NCI-H2196 treated with DMSO at 0.1 percent for 48 hours (cell line): ENCODE measurements around the gene ZBTB46.

ENCODE experiments used
- DNase-seq: peaks from one replicate; lab custom pipeline; 2025; ENCODE audit not compliant: unreplicated experiment; lab: John Stamatoyannopoulos, UW

The ZBTB46 gene

DNA sequence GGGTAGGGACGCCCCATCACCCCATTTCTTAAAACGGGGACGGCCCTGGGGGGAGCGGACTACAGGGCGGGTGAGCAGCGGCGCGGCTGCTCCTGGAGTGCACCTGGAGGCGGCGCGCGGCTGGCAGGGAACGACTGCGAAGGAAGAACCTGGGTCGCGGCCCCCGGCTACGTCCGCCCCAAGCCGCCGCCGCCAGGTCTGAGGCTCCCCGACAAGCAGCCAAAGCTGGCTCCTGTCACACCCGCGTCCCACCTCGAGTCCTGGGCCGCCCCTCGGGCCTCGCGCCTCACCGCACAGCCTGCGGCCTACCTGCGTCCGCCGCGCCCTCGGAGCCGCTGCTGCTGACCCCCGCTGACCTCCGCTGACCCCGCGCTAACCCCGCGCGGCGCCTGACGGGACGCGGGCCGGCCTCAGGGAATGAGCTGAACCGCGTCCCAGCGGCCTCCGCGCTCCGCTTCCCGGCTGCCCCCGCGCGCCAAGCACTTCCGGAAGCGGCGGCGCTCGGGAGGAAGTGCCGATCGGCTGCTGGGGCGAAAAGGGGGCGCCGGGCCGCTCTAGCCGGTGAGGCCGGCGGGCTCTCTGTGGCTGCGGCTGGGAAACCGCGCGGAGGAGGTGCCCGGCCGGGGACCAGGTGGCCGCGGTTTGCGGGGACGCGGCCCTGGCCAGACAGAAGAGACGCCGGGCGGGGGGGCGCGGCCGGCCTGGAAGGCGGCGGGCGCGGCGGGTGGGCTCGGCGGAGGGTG is 123.3 kb downstream of the ZBTB46 start, which contains the start of the genes ARFRP1 and ZGPAT:
ARFRP1 (minus strand) TSS at position 419 of the 743 bp plus-strand sequence. CDS start 885 bp downstream, outside the sequence.
ZGPAT (plus strand) TSS at position 482 of the 743 bp plus-strand sequence. CDS start 542 bp downstream, outside the sequence.
- DNase-seq: peak; percentile 84

DNA sequence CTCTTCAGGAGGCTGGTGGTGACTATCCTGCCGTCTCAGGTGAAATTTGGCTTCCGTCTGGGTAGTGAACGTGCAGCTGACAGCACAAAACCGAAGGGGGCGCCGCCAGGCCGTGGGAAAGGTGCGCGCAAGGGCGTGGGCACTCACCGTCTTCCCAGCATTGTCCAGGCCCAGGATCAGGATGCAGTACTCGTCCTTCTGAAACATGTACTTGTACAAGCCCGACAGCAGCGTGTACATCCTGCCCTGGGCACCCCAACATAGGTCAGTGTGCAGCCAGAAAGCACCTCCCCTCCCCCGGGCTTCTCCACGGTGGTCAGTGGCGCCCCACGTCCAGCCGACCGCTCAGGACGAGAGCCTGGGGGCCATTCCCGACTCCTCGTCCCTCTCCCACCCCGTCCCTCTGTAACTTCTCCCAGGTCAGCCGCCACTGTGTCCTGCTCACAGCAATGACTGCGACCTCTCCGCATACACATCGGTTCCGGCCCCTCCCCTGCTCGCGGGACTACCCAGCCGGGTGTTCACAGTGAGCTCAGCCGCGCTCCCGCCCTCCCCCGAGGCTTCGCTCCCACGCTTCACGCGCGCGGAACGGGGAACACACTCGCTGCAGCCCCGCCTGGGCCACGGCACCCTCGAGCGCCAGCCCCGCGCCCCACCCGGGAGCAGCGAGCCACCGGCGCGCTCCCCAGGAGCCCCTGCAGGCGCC is 124.1 kb downstream of the ZBTB46 start:
- DNase-seq: peak; percentile 36

DNA sequence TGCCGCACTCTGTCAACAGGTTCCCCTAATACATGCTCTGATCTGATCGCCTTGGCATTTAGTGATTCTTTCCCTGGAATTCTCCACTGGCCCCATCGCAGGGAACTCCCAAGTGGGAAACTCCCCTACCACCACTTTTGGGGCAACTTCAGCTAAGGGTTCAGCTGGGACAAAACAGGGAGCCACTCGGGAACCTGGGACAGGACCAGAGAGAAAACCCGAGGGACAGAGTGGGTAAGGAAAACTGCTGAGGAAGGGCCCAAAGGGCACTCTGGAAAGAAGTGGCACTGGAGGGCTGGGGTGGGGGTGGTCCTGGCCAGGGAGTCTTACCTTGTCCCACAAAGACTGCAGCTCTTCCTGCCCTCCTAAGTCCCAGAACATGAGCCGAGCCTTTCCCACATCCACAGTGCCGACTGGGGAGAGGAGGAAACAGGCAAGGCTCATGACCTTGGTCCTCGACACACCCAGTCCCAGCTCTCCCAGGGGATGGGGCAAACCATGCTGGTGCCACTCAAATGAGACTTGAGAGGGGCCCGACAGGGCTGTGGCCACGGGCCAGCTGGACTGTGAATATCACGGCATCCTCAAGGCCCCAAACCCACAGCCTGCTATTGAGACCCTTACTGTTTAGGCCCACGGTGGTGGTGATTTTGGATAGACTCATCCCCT is 124.9 kb downstream of the ZBTB46 start:
- no peak for DNase-seq

DNA sequence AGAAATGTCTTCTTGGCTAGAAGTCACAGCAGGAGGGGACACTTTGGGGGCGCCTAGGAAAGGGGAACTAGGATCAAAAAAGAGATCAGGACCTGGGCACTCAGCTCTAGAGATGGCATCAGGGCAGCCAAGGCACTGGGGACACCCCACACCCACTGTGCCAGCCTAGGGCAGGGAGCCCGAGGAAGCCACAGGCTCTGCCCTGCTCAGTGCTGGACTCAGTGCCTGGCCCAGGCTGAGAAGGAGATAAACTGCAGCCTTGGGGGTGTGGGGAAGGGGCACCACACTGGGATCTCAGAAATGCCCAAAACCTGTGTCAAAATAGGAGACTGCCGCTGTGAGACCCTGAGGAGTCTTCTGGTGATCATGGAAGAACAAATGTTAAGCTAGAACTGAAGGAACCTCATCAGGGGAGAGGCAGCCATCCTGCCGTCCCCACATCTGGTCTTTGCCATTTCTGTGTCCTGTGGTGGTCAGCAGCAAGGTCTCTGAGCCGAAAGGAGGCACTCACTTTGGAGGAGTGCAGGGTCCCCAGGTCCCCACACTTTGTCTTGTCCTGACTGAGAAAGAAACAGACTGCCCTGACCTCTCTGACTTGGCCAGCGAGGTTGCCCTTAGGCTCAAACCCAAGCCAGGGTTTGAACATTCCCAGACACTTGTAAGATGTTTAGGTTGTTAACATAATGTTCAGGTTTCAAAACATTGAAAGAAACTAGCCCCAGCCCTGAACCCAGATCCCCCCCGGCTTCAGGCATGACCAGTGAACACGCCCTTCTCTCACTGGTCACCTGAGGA is 125.6 kb downstream of the ZBTB46 start:
- DNase-seq: no peak

DNA sequence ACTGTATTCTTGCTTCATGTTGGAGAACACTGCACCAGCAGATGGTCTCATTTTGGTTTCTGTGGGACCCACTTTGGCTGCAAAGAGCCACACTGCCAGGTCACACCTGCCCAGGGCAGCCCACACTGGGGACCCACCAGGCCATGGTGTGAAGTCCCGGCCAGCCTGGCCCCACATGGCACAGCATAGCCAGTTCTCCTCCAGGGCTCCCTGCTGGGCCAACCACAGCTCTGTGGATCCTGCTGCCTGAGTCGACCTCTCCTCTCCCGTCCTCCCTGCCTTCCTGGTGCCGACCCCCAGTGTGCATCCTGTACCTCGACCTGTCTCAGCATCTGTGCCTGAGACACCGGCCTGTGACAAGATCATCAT is 126.3 kb downstream of the ZBTB46 start:
- no peak for DNase-seq

DNA sequence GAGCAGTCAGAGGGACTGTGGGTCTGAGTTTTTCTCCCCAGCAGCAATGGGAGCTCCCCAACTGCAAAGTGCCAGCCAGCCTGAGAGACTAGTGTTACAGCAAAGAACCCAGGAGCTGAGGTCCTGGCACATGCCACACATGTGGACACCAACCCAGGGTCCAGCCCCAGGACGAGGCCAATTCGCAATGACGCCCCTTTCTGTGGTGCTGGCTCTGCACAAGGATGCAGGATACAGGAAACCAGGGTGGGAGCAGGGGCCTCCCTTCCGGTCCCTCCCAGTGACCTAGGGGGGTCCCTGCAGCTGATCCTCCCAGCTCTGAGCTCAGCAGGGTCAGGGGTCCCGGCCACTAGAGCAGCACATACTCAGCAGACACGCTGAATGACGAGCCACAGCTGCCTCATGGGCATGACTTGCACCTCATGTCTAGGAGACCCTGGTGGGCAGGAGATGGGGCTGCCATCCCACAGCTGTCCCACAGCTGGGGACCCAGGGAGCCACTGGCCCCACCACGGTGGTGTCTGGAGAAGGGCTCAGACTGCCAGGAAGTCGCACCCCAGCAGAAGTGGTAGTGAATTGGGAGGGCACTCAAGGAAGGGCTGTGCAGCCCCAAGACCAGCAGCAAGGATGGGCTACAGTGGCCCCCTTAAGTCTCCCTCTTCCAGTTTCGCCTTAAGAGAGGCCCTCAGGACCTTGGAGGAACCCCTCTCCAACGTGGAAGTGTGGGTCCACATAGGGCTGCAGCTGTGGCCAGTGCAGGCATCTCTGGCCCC is 126.9 kb downstream of the ZBTB46 start:
- no peak for DNase-seq

DNA sequence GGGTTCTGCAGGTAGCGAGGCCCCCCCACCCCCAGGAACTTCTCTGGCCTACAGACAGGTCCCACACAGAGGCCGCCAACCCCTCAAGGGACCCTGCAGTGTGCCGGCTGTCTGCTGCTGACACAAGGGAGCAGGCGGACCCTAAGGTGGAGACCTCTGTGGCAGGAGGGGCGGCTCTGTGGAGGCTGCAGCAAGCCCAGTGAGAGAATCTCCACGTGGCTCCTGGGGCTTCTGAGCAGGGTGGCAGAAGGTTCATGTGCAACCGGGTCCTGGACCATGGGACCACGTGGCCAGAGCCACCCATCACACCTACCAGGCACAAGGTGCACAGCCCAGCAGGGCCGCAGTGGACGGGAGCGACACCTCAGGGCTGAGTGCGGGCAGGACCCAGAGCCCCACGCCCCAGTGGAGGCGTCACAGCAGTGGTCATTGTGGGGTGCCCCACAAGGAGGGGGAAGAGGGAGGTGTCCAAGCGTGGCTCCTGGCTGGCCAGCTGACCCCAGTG is 127.5 kb downstream of the ZBTB46 start:
- no peak for DNase-seq

DNA sequence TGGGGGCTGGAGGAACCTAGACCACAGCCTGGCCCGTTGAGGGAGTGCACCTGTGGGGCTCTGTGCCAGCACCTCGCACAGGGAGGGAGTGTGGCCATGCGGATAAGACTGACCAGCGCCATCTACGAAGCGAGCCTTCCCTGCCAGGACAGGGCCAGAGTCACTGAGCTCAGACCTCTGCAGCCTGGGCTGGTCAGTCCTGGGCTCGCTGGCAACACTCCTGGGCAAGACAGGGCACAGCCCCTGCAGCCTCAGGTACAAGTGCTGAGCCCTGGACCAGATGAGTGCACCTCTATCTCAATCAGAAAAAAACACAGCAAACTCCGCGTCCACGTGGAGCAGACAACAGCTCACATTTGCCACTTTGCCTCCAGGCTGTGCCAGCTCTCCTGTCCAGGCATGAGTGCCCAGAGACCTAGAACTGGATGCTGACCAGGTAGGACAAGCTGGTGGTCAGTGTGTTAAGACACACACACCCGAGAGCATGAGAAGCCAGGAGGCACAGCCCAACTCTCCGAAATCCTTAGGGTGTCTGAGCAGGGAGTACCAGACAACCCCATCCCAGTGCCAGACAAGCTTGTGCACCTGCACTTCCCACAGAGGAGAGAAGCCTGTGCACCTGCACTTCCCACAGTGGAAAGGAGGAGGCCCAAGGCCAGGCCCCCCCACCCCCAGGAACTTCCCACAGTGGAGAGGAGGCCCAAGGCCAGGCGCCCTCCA is 128.2 kb downstream of the ZBTB46 start:
- DNase-seq: no peak

DNA sequence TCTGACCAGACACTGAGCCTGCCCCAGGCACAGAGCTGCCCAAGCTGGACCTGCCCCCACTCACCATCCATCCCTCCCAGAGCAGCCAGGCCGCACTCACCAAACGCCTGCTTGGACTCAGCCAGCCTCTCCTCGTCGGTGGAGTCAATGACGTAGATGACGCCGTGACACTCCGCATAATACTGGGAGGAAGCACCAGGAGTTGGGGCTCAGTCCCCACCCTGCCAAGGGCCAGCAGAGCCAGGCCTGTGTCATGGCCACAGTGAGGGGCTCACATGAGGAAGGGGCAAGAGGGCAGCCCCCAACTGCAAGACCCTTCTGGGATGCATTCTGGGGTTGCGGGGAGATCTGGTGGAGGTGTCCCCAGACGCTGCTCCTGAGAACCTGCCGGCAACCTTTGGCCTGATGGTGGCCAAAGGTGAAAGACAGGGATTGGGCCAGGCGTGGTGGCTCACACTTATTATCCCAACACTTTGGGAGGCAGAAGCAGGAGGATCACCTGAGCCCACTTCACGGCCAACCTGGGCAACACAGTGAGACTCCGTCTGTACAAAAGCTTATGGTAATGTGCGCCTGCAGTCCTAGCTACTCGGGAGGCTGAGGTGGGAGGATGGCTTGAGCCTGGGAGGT is 128.9 kb downstream of the ZBTB46 start:
- no peak for DNase-seq

DNA sequence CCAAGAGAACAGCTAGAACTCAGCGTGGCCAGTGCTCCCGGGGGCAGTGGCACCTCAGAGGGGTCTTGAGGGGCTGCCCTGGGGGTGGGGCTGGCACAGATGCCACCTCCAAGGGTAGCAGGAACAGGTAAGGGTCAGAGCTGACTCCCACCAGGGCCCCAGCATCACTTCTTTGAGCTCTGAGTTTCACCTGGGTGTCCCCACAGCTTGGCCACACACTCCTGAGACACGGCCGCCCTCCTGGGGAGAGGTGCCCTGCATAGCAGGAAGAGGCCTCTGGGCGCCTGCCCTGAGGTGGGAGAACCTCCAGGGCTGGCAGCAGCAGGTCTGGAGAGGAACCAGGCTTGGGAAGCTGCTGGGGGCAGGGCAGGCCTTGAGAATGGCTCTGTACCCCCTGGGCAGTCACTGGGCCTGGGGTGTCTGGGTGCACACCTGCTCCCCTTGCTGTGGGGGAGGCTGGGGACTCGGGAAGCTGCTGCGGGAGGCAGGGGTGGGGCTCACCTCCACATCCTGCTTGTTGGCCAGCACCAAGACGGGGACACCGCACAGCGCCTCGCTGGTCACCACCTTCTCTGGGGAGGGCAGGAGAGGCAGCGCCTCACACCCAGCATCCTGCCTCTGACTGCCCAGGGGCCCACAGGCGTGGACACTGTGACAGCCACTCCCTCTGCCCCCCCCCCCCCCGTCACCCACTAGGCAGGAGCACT is 129.6 kb downstream of the ZBTB46 start:
- no peak for DNase-seq

DNA sequence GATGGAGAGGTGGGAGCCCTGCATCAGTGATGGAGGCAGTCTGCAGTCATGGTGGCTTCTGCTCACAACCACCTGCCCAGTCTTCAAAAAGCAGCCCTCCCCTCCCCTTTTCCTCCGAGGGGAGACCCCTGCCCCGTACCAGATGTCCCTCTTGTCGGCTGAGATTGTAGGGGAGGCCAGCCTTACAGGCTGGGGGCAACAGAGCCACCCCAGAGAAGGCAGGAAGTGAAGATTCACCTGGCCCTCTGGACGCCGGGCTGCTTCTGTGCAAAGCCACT is 130.1 kb downstream of the ZBTB46 start:
- no peak for DNase-seq

DNA sequence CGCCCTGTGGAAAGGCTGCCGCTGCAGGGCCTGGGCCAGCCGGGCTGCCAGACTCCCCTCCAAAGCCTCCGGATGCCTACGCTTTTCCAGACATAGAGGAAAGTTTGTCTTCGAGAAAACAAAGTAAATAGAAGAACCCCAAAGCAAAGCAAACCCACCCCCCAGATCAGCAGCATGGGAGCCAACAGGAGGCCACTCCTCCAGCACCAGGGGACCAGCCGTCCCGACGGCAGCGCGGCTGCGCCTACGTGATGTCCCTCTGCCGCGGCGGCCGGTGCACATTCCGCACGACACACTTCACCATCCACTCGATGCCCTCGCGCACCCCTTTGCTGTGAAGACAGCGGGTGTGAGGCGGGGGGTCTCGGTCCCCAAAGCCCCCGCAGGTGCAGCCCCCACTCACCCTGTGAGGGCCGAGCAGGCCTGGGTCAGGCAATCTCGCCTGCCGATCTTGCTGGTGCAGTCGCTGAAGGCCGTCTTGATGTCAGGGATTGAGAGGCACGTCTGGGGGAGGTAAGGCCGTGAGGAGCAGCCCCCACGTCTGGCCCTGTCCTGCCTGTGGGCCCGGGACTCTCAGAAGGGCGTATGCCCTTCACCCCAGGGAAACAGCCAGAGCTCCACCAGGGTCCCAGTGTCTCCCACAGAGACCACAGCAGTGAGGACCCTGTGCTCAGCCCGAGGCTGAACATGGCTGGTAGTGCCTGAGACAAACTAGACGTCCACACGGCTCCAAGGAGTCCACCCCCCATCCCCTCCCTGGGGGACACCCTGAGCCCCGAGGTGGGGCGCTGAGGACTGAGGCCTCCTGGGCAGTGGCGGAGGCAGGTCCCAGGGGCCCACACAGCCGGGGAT is 130.6 kb downstream of the ZBTB46 start:
- DNase-seq: no peak

DNA sequence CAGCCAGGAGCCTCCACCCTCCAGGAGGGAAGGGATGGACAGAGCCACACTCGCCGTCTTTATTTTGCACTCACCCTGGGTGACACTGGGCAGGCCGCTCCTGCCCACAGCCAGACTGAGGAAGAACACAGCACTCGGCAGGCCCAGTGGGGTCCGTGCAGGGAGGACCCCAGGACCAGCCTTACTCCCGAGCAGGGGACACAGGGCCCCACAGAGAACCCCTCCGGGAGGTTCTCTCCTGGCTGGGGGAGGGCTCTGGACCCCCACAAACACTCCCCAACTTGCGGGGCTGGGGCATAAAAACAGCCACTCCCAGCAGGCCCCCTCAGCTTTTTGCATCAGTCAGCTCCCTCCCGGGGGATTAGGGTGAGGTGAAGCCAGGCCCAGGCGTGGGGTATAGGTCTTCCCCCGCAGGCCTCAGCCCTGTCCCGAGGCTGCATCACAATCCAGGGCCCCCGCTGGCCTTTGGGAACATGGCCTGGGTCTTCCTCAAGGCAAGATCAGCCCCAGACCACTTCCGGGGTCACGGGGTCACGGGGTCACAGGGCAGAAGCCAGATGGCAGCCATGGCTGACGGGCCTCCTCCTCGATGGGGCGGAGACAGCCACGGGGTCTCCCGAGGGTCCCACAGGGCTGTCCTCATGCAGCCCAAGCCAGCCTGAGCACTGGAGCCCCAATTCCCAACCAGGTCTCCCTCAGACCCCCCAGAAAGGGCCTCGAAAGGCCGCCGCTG is 131.4 kb downstream of the ZBTB46 start:
- no peak for DNase-seq

DNA sequence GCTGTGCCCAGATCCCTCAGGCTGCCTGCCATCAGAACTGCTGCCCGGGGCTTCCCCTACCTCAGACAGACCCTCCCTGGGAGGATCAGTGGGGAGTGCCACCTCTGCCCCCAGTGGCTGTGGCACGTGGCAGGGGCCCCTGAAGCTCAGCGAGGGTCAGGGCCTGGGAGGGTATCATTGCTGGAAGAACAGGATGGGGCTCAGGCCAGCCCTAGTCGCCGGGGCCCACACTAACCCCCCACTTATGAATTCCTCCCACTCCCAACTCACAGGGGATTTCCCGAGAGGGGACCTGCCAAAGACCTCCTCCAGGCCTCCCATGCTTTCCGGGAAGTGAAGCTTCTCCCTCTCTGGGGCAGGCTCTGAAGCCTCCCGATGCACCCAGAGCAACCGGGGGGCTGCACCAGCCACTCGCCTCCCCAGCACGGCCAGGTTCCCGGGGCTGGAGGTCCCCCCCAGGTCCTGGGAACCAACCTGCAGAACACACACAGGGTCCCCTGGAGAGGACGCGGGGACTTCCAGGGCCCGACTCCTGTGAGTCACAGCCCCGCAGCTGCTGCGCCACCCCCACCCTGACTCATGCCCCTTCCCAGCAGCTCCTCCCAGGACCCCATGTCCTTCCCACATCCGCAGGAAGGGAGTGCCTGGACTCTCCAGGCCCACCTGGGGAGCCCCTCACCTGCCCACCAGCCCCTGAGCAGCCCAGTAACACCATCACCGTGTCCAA is 132.2 kb downstream of the ZBTB46 start:
- no peak for DNase-seq

DNA sequence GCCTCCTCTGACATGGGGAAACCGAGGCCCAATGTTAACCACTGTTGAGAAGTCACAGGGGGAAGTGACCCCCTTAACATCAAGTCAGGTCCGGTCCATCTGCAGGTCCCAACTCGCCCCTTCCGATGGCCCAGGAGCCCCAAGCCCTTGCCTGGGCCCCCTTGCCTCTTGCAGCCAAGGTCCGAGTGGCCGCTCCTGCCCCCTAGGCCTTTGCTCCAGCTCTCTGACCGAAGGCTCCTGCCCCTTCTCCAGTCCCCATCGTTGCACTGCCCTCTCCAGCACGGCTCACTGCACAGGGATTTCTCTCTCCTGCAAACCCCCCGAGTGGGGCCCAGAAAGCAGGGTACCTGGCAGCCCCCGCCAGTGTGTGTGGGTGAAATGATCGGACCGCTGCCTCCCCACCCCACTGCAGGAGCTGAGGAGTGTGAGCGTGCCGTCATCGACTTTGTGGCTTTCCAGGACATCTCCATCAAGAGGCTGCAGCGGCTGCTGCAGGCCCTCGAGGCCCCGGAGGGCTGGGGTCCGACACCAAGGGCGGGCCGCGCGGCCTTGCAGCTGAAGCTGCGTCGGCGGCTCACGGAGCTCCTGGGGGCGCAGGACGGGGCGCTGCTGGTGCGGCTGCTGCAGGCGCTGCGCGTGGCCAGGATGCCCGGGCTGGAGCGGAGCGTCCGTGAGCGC is 133.1 kb downstream of the ZBTB46 start:
- no peak for DNase-seq

DNA sequence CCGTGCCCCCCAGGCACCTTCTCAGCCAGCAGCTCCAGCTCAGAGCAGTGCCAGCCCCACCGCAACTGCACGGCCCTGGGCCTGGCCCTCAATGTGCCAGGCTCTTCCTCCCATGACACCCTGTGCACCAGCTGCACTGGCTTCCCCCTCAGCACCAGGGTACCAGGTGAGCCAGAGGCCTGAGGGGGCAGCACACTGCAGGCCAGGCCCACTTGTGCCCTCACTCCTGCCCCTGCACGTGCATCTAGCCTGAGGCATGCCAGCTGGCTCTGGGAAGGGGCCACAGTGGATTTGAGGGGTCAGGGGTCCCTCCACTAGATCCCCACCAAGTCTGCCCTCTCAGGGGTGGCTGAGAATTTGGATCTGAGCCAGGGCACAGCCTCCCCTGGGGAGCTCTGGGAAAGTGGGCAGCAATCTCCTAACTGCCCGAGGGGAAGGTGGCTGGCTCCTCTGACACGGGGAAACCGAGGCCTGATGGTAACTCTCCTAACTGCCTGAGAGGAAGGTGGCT is 133.7 kb downstream of the ZBTB46 start:
- DNase-seq: no peak
